ENCODE data around the gene PLCB3.

The PLCB3 gene

DNA sequence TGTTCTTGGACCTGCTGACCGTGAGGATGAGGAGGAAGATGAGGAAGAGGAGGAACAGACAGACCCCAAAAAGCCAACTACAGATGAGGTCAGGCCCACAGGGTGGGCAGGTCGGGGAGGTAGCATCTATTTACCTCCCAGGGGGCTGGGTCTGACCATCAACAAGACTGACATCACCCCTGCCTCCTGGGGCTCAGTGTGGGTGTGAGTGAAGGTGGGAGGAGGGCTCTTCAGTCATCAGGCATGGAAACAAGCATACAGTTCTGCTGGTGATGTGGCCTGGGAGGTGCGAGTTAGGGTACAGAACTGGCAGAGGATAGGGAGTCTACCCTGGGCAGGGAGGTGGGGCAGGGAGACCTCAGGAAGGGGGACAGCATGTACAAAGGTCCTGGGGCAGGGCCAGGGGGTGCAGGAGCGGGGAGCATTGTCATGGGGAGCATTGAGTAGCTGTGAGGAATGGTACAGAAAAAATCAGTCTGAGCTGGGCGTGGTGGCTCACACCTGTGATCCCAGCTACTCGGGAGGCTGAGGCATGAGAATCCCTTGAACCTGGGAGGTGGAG, 8.9 kb downstream of the PLCB3 start:
- Histone ChIP-seq H3K4me2 (ENCODE audit: low read depth, low read length, poor library complexity, severe bottlenecking) (no peak overlapping the region), H3F3A (ENCODE audit: insufficient read depth) (no peaks in the 10 kb centered on the region), H3K36me3 (ENCODE audit: low read length) (no peaks in the 10 kb centered on the region), H3K27ac (ENCODE audit: low read depth, low read length) (no peak overlapping the region), H3K9me2 (replicated peaks; ENCODE audit: insufficient read depth, low read length) (no peaks in the 10 kb centered on the region), H3K9me3 (ENCODE audit: insufficient read depth, low read length) (no peaks in the 10 kb centered on the region), H3K27me3 (ENCODE audit: low read length) (no peaks in the 10 kb centered on the region), H3K79me2 (ENCODE audit: insufficient read depth, low read length) (no peaks in the 10 kb centered on the region), H4K20me1 (ENCODE audit: low read depth, low read length) (no peaks in the 10 kb centered on the region), H2AFZ (ENCODE audit: low read depth, low read length, severe bottlenecking) (no peak overlapping the region), H3K4me3 (ENCODE audit: insufficient read depth, low read length, poor library complexity, severe bottlenecking) (no peak overlapping the region), H3K9ac (ENCODE audit: low read length) (no peak overlapping the region)
- TF ChIP-seq, protein P1, sequence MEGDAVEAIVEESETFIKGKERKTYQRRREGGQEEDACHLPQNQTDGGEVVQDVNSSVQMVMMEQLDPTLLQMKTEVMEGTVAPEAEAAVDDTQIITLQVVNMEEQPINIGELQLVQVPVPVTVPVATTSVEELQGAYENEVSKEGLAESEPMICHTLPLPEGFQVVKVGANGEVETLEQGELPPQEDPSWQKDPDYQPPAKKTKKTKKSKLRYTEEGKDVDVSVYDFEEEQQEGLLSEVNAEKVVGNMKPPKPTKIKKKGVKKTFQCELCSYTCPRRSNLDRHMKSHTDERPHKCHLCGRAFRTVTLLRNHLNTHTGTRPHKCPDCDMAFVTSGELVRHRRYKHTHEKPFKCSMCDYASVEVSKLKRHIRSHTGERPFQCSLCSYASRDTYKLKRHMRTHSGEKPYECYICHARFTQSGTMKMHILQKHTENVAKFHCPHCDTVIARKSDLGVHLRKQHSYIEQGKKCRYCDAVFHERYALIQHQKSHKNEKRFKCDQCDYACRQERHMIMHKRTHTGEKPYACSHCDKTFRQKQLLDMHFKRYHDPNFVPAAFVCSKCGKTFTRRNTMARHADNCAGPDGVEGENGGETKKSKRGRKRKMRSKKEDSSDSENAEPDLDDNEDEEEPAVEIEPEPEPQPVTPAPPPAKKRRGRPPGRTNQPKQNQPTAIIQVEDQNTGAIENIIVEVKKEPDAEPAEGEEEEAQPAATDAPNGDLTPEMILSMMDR (IDR thresholded peaks at IDR 0.05; ENCODE audit: insufficient read depth, low read length, poor library complexity, severe bottlenecking): no peak
- TF ChIP-seq EZH2phosphoT487 (conservative IDR thresholded peaks at IDR 0.05; ENCODE audit: low read length): no peak

DNA sequence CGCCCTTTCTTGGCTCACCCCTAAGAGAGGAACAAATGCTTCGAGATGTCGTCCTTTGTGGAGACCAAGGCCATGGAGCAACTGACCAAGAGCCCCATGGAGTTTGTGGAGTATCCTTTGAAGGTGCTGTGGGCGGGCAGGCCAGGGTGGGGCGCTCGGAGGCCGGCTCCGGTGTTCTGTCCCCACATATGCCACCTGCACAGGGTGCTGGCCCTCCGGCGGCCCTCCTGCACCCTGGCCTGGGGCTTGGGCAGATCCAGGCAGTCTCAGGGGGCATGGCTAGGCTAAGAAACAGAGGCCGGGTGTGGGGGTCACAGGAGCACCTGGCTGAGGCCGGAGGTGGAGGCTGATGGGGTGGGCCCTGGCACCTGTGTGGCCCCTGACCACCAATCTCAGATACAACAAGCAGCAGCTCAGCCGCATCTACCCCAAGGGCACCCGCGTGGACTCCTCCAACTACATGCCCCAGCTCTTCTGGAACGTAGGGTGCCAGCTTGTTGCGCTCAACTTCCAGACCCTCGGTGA, 10.3 kb downstream of the PLCB3 start:
- Histone ChIP-seq H3K9me3 (ENCODE audit: insufficient read depth, low read length) (no peaks in the 10 kb centered on the region), H3K4me3 (ENCODE audit: insufficient read depth, low read length, poor library complexity, severe bottlenecking) (no peak overlapping the region), H3K4me2 (ENCODE audit: low read depth, low read length, poor library complexity, severe bottlenecking) (no peak overlapping the region), H3K27ac (ENCODE audit: low read depth, low read length) (no peak overlapping the region), H3K9ac (ENCODE audit: low read length) (no peak overlapping the region), H3K36me3 (ENCODE audit: low read length) (no peaks in the 10 kb centered on the region), H4K20me1 (ENCODE audit: low read depth, low read length) (no peaks in the 10 kb centered on the region), H2AFZ (ENCODE audit: low read depth, low read length, severe bottlenecking) (no peak overlapping the region), H3K9me2 (replicated peaks; ENCODE audit: insufficient read depth, low read length) (no peaks in the 10 kb centered on the region), H3K79me2 (ENCODE audit: insufficient read depth, low read length) (no peaks in the 10 kb centered on the region), H3K27me3 (ENCODE audit: low read length) (no peaks in the 10 kb centered on the region), H3F3A (ENCODE audit: insufficient read depth) (no peaks in the 10 kb centered on the region)
- TF ChIP-seq, protein P1 (IDR thresholded peaks at IDR 0.05; ENCODE audit: insufficient read depth, low read length, poor library complexity, severe bottlenecking): no peak
- no peak for TF ChIP-seq EZH2phosphoT487 (conservative IDR thresholded peaks at IDR 0.05; ENCODE audit: low read length)

DNA sequence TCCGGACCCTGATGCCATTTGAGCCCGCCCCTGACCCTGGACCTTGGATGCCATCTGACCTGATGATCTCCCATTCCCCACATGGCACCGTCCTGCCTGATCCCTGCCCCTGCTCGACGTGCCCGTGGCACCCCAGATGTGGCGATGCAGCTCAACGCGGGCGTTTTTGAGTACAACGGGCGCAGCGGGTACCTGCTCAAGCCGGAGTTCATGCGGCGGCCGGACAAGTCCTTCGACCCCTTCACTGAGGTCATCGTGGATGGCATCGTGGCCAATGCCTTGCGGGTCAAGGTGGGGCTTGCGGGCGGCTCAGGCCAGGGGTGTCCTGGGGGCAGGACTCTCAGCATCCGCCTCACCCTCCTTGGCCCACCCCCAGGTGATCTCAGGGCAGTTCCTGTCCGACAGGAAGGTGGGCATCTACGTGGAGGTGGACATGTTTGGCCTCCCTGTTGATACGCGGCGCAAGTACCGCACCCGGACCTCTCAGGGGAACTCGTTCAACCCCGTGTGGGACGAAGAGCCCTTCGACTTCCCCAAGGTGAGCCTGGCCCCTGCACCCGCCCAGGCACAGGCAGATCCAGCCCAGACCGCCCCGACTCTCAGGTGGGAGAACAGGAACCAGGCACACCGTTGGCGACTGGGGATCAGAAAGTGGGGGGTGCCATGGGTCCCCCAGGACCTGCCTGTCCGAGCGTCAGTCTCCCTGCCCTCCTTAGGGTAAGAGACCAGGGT, 11.1 kb downstream of the PLCB3 start:
- no peaks in the 10 kb centered on the region for H3F3A ChIP-seq (ENCODE audit: insufficient read depth)

More for the DNA sequence above, 11.1 kb downstream of the PLCB3 start:
- H3K36me3 ChIP-seq (ENCODE audit: low read length): no peaks in the 10 kb centered on the region
- H3K9ac ChIP-seq (ENCODE audit: low read length): no peak overlapping the region
- H3K79me2 ChIP-seq (ENCODE audit: insufficient read depth, low read length): no peaks in the 10 kb centered on the region
- H3K9me2 ChIP-seq (replicated peaks; ENCODE audit: insufficient read depth, low read length): no peaks in the 10 kb centered on the region
- H3K9me3 ChIP-seq (ENCODE audit: insufficient read depth, low read length): no peaks in the 10 kb centered on the region
- H2AFZ ChIP-seq (ENCODE audit: low read depth, low read length, severe bottlenecking): no peak overlapping the region
- H3K4me2 ChIP-seq (ENCODE audit: low read depth, low read length, poor library complexity, severe bottlenecking): no peak overlapping the region
- no peaks in the 10 kb centered on the region for H3K27me3 ChIP-seq (ENCODE audit: low read length)
- TF ChIP-seq, protein P1 (IDR thresholded peaks at IDR 0.05; ENCODE audit: insufficient read depth, low read length, poor library complexity, severe bottlenecking): no peak
- no peaks in the 10 kb centered on the region for H4K20me1 ChIP-seq (ENCODE audit: low read depth, low read length)
- H3K27ac ChIP-seq (ENCODE audit: low read depth, low read length): no peak overlapping the region
- H3K4me3 ChIP-seq (ENCODE audit: insufficient read depth, low read length, poor library complexity, severe bottlenecking): no peak overlapping the region
